H9 (cell line): ENCODE measurements around the gene TSSK6. TPM values are rescaled to one million over a fixed set of nuclear protein-coding genes. Genes with fewer than 3 reads are reported as not detected.

Source experiments
- DNase-seq: peaks from one replicate; pipeline ENCODE4 v3.0.0-alpha.2; 2017
- H2AFZ ChIP-seq: one replicate; pipeline ENCODE4 v1.6.1; 2013; ENCODE audit warnings: mild to moderate bottlenecking, low read length, control low read depth, moderate library complexity
- H2AK5ac ChIP-seq: 2 replicates; pipeline ENCODE4 v1.6.1; 2013; ENCODE audit warnings: low read length, control low read depth, mixed read lengths; ENCODE audit not compliant: insufficient read length
- H2BK120ac ChIP-seq: one replicate; pipeline ENCODE4 v1.6.1; 2013; ENCODE audit warnings: low read depth, mild to moderate bottlenecking, low read length, control low read depth, inconsistent platforms; ENCODE audit not compliant: poor library complexity, severe bottlenecking
- H2BK12ac ChIP-seq: 2 replicates; pipeline ENCODE4 v1.6.1; 2013; ENCODE audit warnings: low read length, control low read depth, mixed read lengths, low read depth; ENCODE audit not compliant: insufficient read length
- H2BK15ac ChIP-seq: 2 replicates; pipeline ENCODE4 v1.6.1; 2013; ENCODE audit warnings: low read depth, low read length, control low read depth
- H2BK20ac ChIP-seq: one replicate; pipeline ENCODE4 v1.6.1; 2013; ENCODE audit warnings: low read depth, mild to moderate bottlenecking, low read length, control low read depth, inconsistent platforms; ENCODE audit not compliant: poor library complexity, severe bottlenecking
- H2BK5ac ChIP-seq: 2 replicates; pipeline ENCODE4 v1.6.1; 2013; ENCODE audit warnings: low read length, control low read depth, mixed read lengths; ENCODE audit not compliant: insufficient read length
- H3K14ac ChIP-seq: 2 replicates; pipeline ENCODE4 v1.6.1; 2013; ENCODE audit warnings: low read length, control low read depth; ENCODE audit not compliant: insufficient read depth
- H3K18ac ChIP-seq: 2 replicates; pipeline ENCODE4 v1.6.1; 2013; ENCODE audit warnings: low read depth, mild to moderate bottlenecking, mixed read lengths, low read length, control low read depth; ENCODE audit not compliant: insufficient read length
- H3K23ac ChIP-seq: 2 replicates; pipeline ENCODE4 v1.6.1; 2013; ENCODE audit warnings: low read length, control low read depth, mixed read lengths, low read depth; ENCODE audit not compliant: insufficient read length
- H3K23me2 ChIP-seq: 2 replicates; pipeline ENCODE4 v1.6.1; 2013; ENCODE audit warnings: low read depth, mild to moderate bottlenecking, mixed read lengths, low read length, control low read depth; ENCODE audit not compliant: insufficient read length, poor library complexity, severe bottlenecking
- H3K27ac ChIP-seq: 2 replicates; pipeline ENCODE4 v1.5.1; 2013; ENCODE audit warnings: low read length, control low read depth, mixed read lengths, low read depth; ENCODE audit not compliant: insufficient read length
- H3K27me3 ChIP-seq: 2 replicates; pipeline ENCODE4 v1.6.1; 2013; ENCODE audit warnings: low read length, control low read depth, inconsistent platforms; ENCODE audit not compliant: insufficient read depth
- H3K4ac ChIP-seq: 2 replicates; pipeline ENCODE4 v1.6.1; 2013; ENCODE audit warnings: low read depth, mild to moderate bottlenecking, control low read depth, inconsistent platforms, low read length, moderate library complexity
- H3K4me1 ChIP-seq: 2 replicates; pipeline ENCODE4 v1.6.1; 2013; ENCODE audit warnings: low read length, control low read depth, inconsistent platforms; ENCODE audit not compliant: insufficient read depth
- H3K4me2 ChIP-seq: 2 replicates; pipeline ENCODE4 v1.6.1; 2013; ENCODE audit warnings: low read length, control low read depth, mixed read lengths; ENCODE audit not compliant: insufficient read length, insufficient read depth
- H3K56ac ChIP-seq: 2 replicates; pipeline ENCODE4 v1.6.1; 2013; ENCODE audit warnings: low read depth, mild to moderate bottlenecking, mixed read lengths, low read length, control low read depth; ENCODE audit not compliant: insufficient read length
- H3K79me1 ChIP-seq: 2 replicates; pipeline ENCODE4 v1.6.1; 2013; ENCODE audit warnings: low read depth, mild to moderate bottlenecking, moderate library complexity, low read length, control low read depth, inconsistent platforms; ENCODE audit not compliant: insufficient read depth, poor library complexity, severe bottlenecking
- H3K79me2 ChIP-seq: 2 replicates; pipeline ENCODE4 v1.6.1; 2013; ENCODE audit warnings: low read length, control low read depth, inconsistent platforms; ENCODE audit not compliant: insufficient read depth
- H3K9ac ChIP-seq: 2 replicates; pipeline ENCODE4 v1.6.1; 2013; ENCODE audit warnings: low read length, control low read depth, mixed read lengths; ENCODE audit not compliant: insufficient read length; ENCODE audit errors: extremely low read depth
- H3K9me3 ChIP-seq: one replicate; pipeline ENCODE4 v1.6.1; 2013; ENCODE audit warnings: low read depth, low read length, inconsistent platforms; ENCODE audit not compliant: control insufficient read depth
- H3T11ph ChIP-seq: one replicate; pipeline ENCODE4 v1.6.1; 2013; ENCODE audit warnings: mild to moderate bottlenecking, low read length, control low read depth, inconsistent platforms
- H4K20me1 ChIP-seq: one replicate; pipeline ENCODE4 v1.6.1; 2013; ENCODE audit not compliant: control insufficient read depth, insufficient read length, insufficient read depth
- H4K5ac ChIP-seq: 2 replicates; pipeline ENCODE4 v1.6.1; 2013; ENCODE audit warnings: low read depth, mild to moderate bottlenecking, mixed read lengths, low read length, control low read depth; ENCODE audit not compliant: insufficient read length
- H4K8ac ChIP-seq: replicated peaks from 2 replicates; pipeline ENCODE4 v1.6.1; 2013; ENCODE audit warnings: low read length, control low read depth, mixed read lengths, low read depth; ENCODE audit not compliant: insufficient read length
- H4K91ac ChIP-seq: 2 replicates; pipeline ENCODE4 v1.6.1; 2013; ENCODE audit warnings: low read depth, mild to moderate bottlenecking, moderate library complexity, mixed read lengths, low read length, control low read depth; ENCODE audit not compliant: insufficient read length
- H3K27ac Mint-ChIP-seq, 3 experiments: 2 replicates in 2 of 3; 3 replicates in 1 of 3; pipeline ENCODE4 v1.8.0; 2020 to 2021; ENCODE audit warnings: mixed read lengths in 3 of 3, mild to moderate bottlenecking in 1 of 3, moderate library complexity in 1 of 3
- H3K27me3 Mint-ChIP-seq: 2 replicates; pipeline ENCODE4 v1.8.0; 2021; ENCODE audit warnings: low read depth, mild to moderate bottlenecking, moderate library complexity, mixed read lengths
- H3K36me3 Mint-ChIP-seq, 3 experiments: 2 replicates in 2 of 3; 3 replicates in 1 of 3; pipeline ENCODE4 v1.8.0; 2020 to 2021; ENCODE audit warnings: low read depth in 3 of 3, mixed read lengths in 3 of 3; ENCODE audit not compliant: insufficient read depth in 1 of 3
- H3K4me1 Mint-ChIP-seq, 2 experiments: 2 replicates each; pipeline ENCODE4 v1.8.0; 2020; ENCODE audit warnings: mixed read lengths in 2 of 2
- H3K4me3 Mint-ChIP-seq, 2 experiments: 2 replicates in 1 of 2; 3 replicates in 1 of 2; pipeline ENCODE4 v1.8.0; 2020 to 2021; ENCODE audit warnings: mild to moderate bottlenecking in 2 of 2, mixed read lengths in 2 of 2, moderate library complexity in 1 of 2
- H3K9me3 Mint-ChIP-seq, 2 experiments: 2 replicates in 1 of 2; 3 replicates in 1 of 2; pipeline ENCODE4 v1.8.0; 2020; ENCODE audit warnings: mild to moderate bottlenecking in 2 of 2, mixed read lengths in 2 of 2, moderate library complexity in 1 of 2
- CTCF ChIP-seq: fragments of 200-600 bp; sonication (generic); conservative IDR thresholded peaks from 3 replicates; pipeline ENCODE4 v1.8.0; 2021; ENCODE audit warnings: antibody characterized with exemption, mild to moderate bottlenecking
- WGBS: extraction: QIAGEN DNeasy Blood & Tissue Kit; methylation state at CpG from one replicate; pipeline ENCODE4 v1.1.7; 2013; ENCODE audit warnings: missing lambda C conversion rate, low lambda C conversion rate, mixed read lengths; ENCODE audit not compliant: insufficient read length; ENCODE audit errors: extremely low coverage; 5-methylcytosine and 5-hydroxymethylcytosine counted together
- total RNA-seq: library from RNA; stranded (reverse); gene quantifications from 2 replicates; pipeline ENCODE4 v1.2.1, GENCODE V29; 2021

Gene TSSK6
- total RNA-seq, 1 experiment from 2014 or later: 2.6 TPM

DNA sequence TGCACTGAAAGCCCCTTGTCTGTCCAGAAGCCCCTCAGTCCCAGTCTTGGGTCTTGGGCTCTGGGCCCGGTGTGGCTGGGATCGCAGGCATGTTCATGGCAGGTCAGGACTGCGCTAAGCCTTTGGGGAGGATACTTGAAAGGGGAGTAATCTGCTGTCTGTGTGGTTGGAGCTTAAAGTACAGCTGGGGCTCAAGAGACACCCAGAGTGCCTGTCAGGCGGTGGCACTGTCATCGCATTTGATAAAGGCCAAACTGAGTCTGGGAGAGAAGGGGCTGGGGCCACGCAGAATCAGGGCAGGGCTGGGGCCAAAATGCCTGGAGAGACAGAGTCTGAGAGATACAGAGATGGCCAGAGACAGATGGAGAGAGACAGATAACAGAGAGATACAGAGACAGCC, 18.5 kb upstream of the TSSK6 start:
- Histone ChIP-seq H4K91ac (no peak overlapping the region), H3K23me2 (peaks cover 9% of the 10 kb centered on the region), H2AFZ (no peak overlapping the region), H3K9ac (no peak overlapping the region), H2BK5ac (no peak overlapping the region), H3K27ac (no peak overlapping the region), H4K20me1 (peaks cover 3% of the 10 kb centered on the region), H2BK20ac (no peak overlapping the region), H3K27me3 (peaks cover 2% of the 10 kb centered on the region; the same call in 1 of the 2 replicates), H2BK15ac (no peak overlapping the region), H3K79me1 (no peaks in the 10 kb centered on the region), H2AK5ac (no peak overlapping the region), H3T11ph (no peak overlapping the region), H4K8ac (no peak overlapping the region), H3K9me3 (no peaks in the 10 kb centered on the region), H3K14ac (no peak overlapping the region), H3K18ac (no peak overlapping the region), H2BK12ac (no peak overlapping the region), H3K23ac (no peak overlapping the region), H3K4ac (no peak overlapping the region), H2BK120ac (no peak overlapping the region), H3K79me2 (no peaks in the 10 kb centered on the region), H3K4me1 (no peaks in the 10 kb centered on the region), H4K5ac (no peak overlapping the region), H3K4me2 (no peak overlapping the region), H3K56ac (no peak overlapping the region)
- DNase-seq: no peak
- Mint-ChIP-seq H3K36me3 (peaks cover 5 to 29% (median 16%) of the 10 kb centered on the region in 3 experiments; a peak in 6 of 7 replicates), H3K4me1 (peaks cover 14 to 21% of the 10 kb centered on the region in 2 experiments), H3K9me3 (no peaks in the 10 kb centered on the region; a peak in 1 of 5 replicates), H3K27ac (no peak overlapping the region), H3K27me3 (peaks cover 20% of the 10 kb centered on the region), H3K4me3 (no peak overlapping the region)
- no peak for TF ChIP-seq CTCF
- WGBS: no CpG with 5 or more reads among the region's 6 CpGs
